Measurements from ENCODE around the gene PDLIM3. TPM values are rescaled to one million over a fixed set of nuclear protein-coding genes. Genes with fewer than 3 reads are reported as not detected.

Gene PDLIM3
- polyA plus RNA-seq, 1 donor (not counting 4 experiments of a cell fraction or from before 2014, with no cell fraction given), result not detected

- peaks cover 9% of the 10 kb centered on the region for H3K4me1 ChIP-seq (ENCODE audit: control insufficient read depth, extremely low read depth, insufficient read depth, low read length)
- FAIRE-seq (no peak), DNase-seq (ENCODE audit: low read depth, low spot score) (no peak)
- H3K9me3 ChIP-seq (ENCODE audit: control insufficient read depth, low read depth, low read length), result no peaks in the 10 kb centered on the region
- peaks cover 15% of the 10 kb centered on the region for H3K27me3 ChIP-seq (ENCODE audit: control insufficient read depth, extremely low read depth, insufficient read depth, low read length)
- no peaks in the 10 kb centered on the region for H3K79me2 ChIP-seq (ENCODE audit: control insufficient read depth, insufficient read depth, low read length)
- H2AFZ ChIP-seq (ENCODE audit: control insufficient read depth, low read length), result no peak overlapping the region
- H3K27ac ChIP-seq (ENCODE audit: control insufficient read depth, insufficient read depth, low read length), result no peak overlapping the region
- dilution Hi-C loops (cut with MboI; ENCODE audit: extremely low pct_ligation_motif_present, low sequenced_read_pairs), result no loop called here
- no peaks in the 10 kb centered on the region for H3K9me1 ChIP-seq (ENCODE audit: control insufficient read depth, extremely low read depth, insufficient read depth, low read length)
- no peak overlapping the region for H3K4me3 ChIP-seq (ENCODE audit: control insufficient read depth in 2 of 3, extremely low read depth in 1 of 3, insufficient read depth in 2 of 3, low read depth in 1 of 3, low read length in 3 of 3)
- no peaks in the 10 kb centered on the region for H3K36me3 ChIP-seq (ENCODE audit: control insufficient read depth in 2 of 2, extremely low read depth in 1 of 2, insufficient read depth in 2 of 2, low read length in 2 of 2)
- no peaks in the 10 kb centered on the region for H4K20me1 ChIP-seq (ENCODE audit: control insufficient read depth, extremely low read depth, insufficient read depth, low read length)
- TF ChIP-seq EZH2 (IDR thresholded peaks at IDR 0.05; ENCODE audit: low read length), result no peak
- TF ChIP-seq CTCF (optimal IDR thresholded peaks at IDR 0.05 in 1 of 3, IDR thresholded peaks at IDR 0.05 in 1 of 3, conservative IDR thresholded peaks at IDR 0.05 in 1 of 3; ENCODE audit: extremely low read depth in 1 of 3, insufficient read depth in 2 of 3, low read length in 3 of 3), result no peak
- no peak overlapping the region for H3K9ac ChIP-seq (ENCODE audit: control insufficient read depth, extremely low read depth, insufficient read depth, low read length)
- no peak overlapping the region for H3K4me2 ChIP-seq (ENCODE audit: control insufficient read depth, extremely low read depth, insufficient read depth, low read depth, low read length)
Observed at GRCh38 chr4:185473247-185473646, 62.1 kb downstream of the PDLIM3 start.

GRCh38 chr4:185472103-185472542 is 63.2 kb downstream of the PDLIM3 start:
- Histone ChIP-seq H3K4me1 (ENCODE audit: control insufficient read depth, extremely low read depth, insufficient read depth, low read length) (peaks cover 9% of the 10 kb centered on the region), H3K79me2 (ENCODE audit: control insufficient read depth, insufficient read depth, low read length) (no peaks in the 10 kb centered on the region), H3K9me1 (ENCODE audit: control insufficient read depth, extremely low read depth, insufficient read depth, low read length) (no peaks in the 10 kb centered on the region), H3K36me3 (ENCODE audit: control insufficient read depth in 2 of 2, extremely low read depth in 1 of 2, insufficient read depth in 2 of 2, low read length in 2 of 2) (no peaks in the 10 kb centered on the region), H3K4me2 (ENCODE audit: control insufficient read depth, extremely low read depth, insufficient read depth, low read depth, low read length) (peak overlapping the region; percentile 87), H4K20me1 (ENCODE audit: control insufficient read depth, extremely low read depth, insufficient read depth, low read length) (no peaks in the 10 kb centered on the region), H3K4me3 (ENCODE audit: control insufficient read depth in 2 of 3, extremely low read depth in 1 of 3, insufficient read depth in 2 of 3, low read depth in 1 of 3, low read length in 3 of 3) (peak overlapping the region; percentile 63 to 72 (median 72)), H3K9me3 (ENCODE audit: control insufficient read depth, low read depth, low read length) (no peaks in the 10 kb centered on the region), H3K27me3 (ENCODE audit: control insufficient read depth, extremely low read depth, insufficient read depth, low read length) (peaks cover 15% of the 10 kb centered on the region), H3K27ac (ENCODE audit: control insufficient read depth, insufficient read depth, low read length) (no peak overlapping the region), H2AFZ (ENCODE audit: control insufficient read depth, low read length) (peak overlapping the region; percentile 84), H3K9ac (ENCODE audit: control insufficient read depth, extremely low read depth, insufficient read depth, low read length) (peak overlapping the region; percentile 50)
- DNase-seq (ENCODE audit: low read depth, low spot score) (no peak), FAIRE-seq (no peak)
- dilution Hi-C loops (cut with MboI; ENCODE audit: extremely low pct_ligation_motif_present, low sequenced_read_pairs), result no loop called here
- TF ChIP-seq CTCF (optimal IDR thresholded peaks at IDR 0.05 in 1 of 3, IDR thresholded peaks at IDR 0.05 in 1 of 3, conservative IDR thresholded peaks at IDR 0.05 in 1 of 3; ENCODE audit: extremely low read depth in 1 of 3, insufficient read depth in 2 of 3, low read length in 3 of 3) (no peak), EZH2 (IDR thresholded peaks at IDR 0.05; ENCODE audit: low read length) (no peak)

All from keratinocyte (primary cell).